Psoas muscle (tissue), 8 donors: Measurements from ENCODE around the gene ZBTB42. TPM values are rescaled to one million over a fixed set of nuclear protein-coding genes. Genes with fewer than 3 reads are reported as not detected.

ENCODE experiments used
- ATAC-seq, 4 donors: fragments of 200-7000 bp; cut with Tn5 transposase; one replicate each; pipeline ENCODE4 v1.9.1; 2020; ENCODE audit warnings: moderate library complexity in 3 of 4, mild to moderate bottlenecking in 2 of 4
- DNase-seq, 2 donors: peaks; one replicate each; pipeline ENCODE4 v3.0.0-alpha.2; 2020
- H3K27ac ChIP-seq: fragments of 200-600 bp; one replicate; pipeline ENCODE4 v1.8.0; 2022
- H3K27me3 ChIP-seq, 3 donors: fragments of 200-600 bp in 1 of 3; one replicate each; pipeline versions ENCODE4 v1.6.1 to v1.8.0; 2013 to 2022; ENCODE audit warnings: low read length in 2 of 3, mild to moderate bottlenecking in 2 of 3, moderate library complexity in 1 of 3; ENCODE audit not compliant: insufficient read depth in 3 of 3
- H3K36me3 ChIP-seq, 2 donors: fragments of 200-600 bp in 1 of 2; one replicate each; pipeline versions ENCODE4 v1.6.1 to v1.8.0; 2013 to 2022; ENCODE audit warnings: low read depth in 1 of 2, mild to moderate bottlenecking in 1 of 2, moderate library complexity in 1 of 2; ENCODE audit not compliant: insufficient read depth in 1 of 2
- H3K4me1 ChIP-seq: fragments of 200-600 bp; one replicate; pipeline ENCODE4 v1.8.0; 2022
- H3K4me3 ChIP-seq: fragments of 200-600 bp; one replicate; pipeline ENCODE4 v1.8.0; 2022; ENCODE audit warnings: mild to moderate bottlenecking
- H3K9me3 ChIP-seq: fragments of 200-600 bp; one replicate; pipeline ENCODE4 v1.8.0; 2022
- CTCF ChIP-seq: fragments of 200-600 bp; IDR thresholded peaks from one replicate; pipeline ENCODE4 v1.8.0; 2022; ENCODE audit warnings: antibody characterized with exemption
- WGBS, 3 donors: extraction: QIAGEN DNeasy Blood & Tissue Kit; methylation state at CpG; one replicate each; pipeline versions ENCODE4 v1.1.6 to v1.1.7; 2013; 5-methylcytosine and 5-hydroxymethylcytosine counted together
- intact Hi-C, 2 donors: fragments of 100-400 bp; cut with DNase I; formaldehyde crosslinking; loops; one replicate each; pipeline versions ENCODE4 v1.11.0 to v1.14.2; 2022
- polyA plus RNA-seq, 3 donors: library from polyadenylated mRNA; stranded (reverse); fragments of 200-250 nt; gene quantifications; one replicate each; pipeline ENCODE4 v1.2.3, GENCODE V29; 2013
- total RNA-seq, 4 donors: library from RNA; stranded (reverse); fragmentation: NEBNext Ultra II Directional in 2 of 4; extraction: Animal tissue kit (Norgen Biotek cat#: 25700) in 2 of 4; gene quantifications; one replicate each; pipeline versions ENCODE4 v1.2.1 to v1.2.4, GENCODE V29; 2021 to 2023
- donor health status: healthy with polysubstance abuse.
- donor health status: DM: no; HTN: no; CAD: no; lungs with moderate emphysema.
- donor health status: Bipolar disorder and iron deficiency.
- donor health status: healthy.
- donor health status: DM: yes; HTN: yes; CAD: no.
- donor health status: DM: no; HTN: no; CAD: no.
- donor health status: DM: no; HTN: no; CAD: no.
- donor health status: DM: yes; HTN: yes; CAD: no.

The ZBTB42 gene
- total and polyA plus RNA-seq, 7 donors = 4.2 to 7.4 (median 6.2) TPM

- H3K4me3 ChIP-seq = no peak overlapping the region
- peak overlapping the region; percentile 17 for H3K27ac ChIP-seq
- intact Hi-C loops = loop anchor here in 1 of 2 donors (5.0 kb wide), 1 partner anchor 39 kb away; no protein-coding TSS in a partner anchor
These were observed 4.2 kb upstream of the ZBTB42 start for GRCh38 chr14:104796687-104797081.

GRCh38 chr14:104797115-104798044 lies 3.5 kb upstream of the ZBTB42 start:
- ATAC-seq = no peak
- no peak overlapping the region for H3K4me3 ChIP-seq
- no peaks in the 10 kb centered on the region for H3K9me3 ChIP-seq
- intact Hi-C loops = loop anchor here in 1 of 2 donors (5.0 kb wide), 1 partner anchor 40 kb away; no protein-coding TSS in a partner anchor
- H3K4me1 ChIP-seq = peaks cover 39% of the 10 kb centered on the region
- no peaks in the 10 kb centered on the region for H3K27me3 ChIP-seq
- no peaks in the 10 kb centered on the region for H3K36me3 ChIP-seq
- 43 to 51% (median 44%) methylated on average over 14 to 18 of the region's 18 CpGs for WGBS, 3 donors
- peak in 1 of 2 donors; percentile 73 for DNase-seq
- no peak for TF ChIP-seq CTCF
- peak overlapping the region; percentile 88 for H3K27ac ChIP-seq

More at GRCh38 chr14:104796687-104797081, 4.2 kb upstream of the ZBTB42 start:
- TF ChIP-seq CTCF = no peak
- 78 to 90% (median 80%) methylated on average over 6 of the region's 6 CpGs for WGBS, 3 donors
- Histone ChIP-seq H3K4me1 (peaks cover 37% of the 10 kb centered on the region), H3K9me3 (no peaks in the 10 kb centered on the region), H3K36me3 (peaks cover 0 to 2% of the 10 kb centered on the region in 2 donors), H3K27me3 (no peaks in the 10 kb centered on the region)
- DNase-seq = no peak
- no peak for ATAC-seq

- H3K4me1 ChIP-seq = peaks cover 38% of the 10 kb centered on the region
- WGBS, 3 donors = 69 to 74% (median 71%) methylated on average over 16 of the region's 16 CpGs
- intact Hi-C loops = loop anchor here in 1 of 2 donors (5.0 kb wide), 1 partner anchor 41 kb away; no protein-coding TSS in a partner anchor
These were observed 2.3 kb upstream of the ZBTB42 start for GRCh38 chr14:104798300-104799243.

More at GRCh38 chr14:104798300-104799243, 2.3 kb upstream of the ZBTB42 start:
- Histone ChIP-seq H3K4me3 (no peak overlapping the region), H3K27me3 (no peaks in the 10 kb centered on the region), H3K36me3 (no peaks in the 10 kb centered on the region), H3K9me3 (no peaks in the 10 kb centered on the region), H3K27ac (peak overlapping the region; percentile 88)
- DNase-seq = no peak
- no peak for TF ChIP-seq CTCF
- ATAC-seq = no peak
